Gastroesophageal sphincter (tissue), 4 donors: ENCODE measurements around the gene TKT. TPM values are rescaled to one million over a fixed set of nuclear protein-coding genes. Genes with fewer than 3 reads are reported as not detected.
A peak's percentile ranks its signal among the peaks of the same experiment; 100 is the strongest.

Experiments
- ATAC-seq: fragments of 150-250 bp; one replicate; pipeline ENCODE4 v1.9.1; 2016; ENCODE audit warnings: mild to moderate bottlenecking, moderate library complexity
- H3K27ac ChIP-seq, 4 donors: fragments of 200-600 bp; sonication (generic) in 3 of 4; 1 replicate in 3 of 4; 2 replicates in 1 of 4; pipeline ENCODE4 v1.5.1; 2016 to 2019
- H3K27me3 ChIP-seq: fragments of 200-600 bp; sonication (generic); one replicate; pipeline ENCODE4 v1.5.1; 2019
- H3K36me3 ChIP-seq, 2 donors: fragments of 200-600 bp; sonication (generic); one replicate each; pipeline ENCODE4 v1.5.1; 2019; ENCODE audit warnings: control low read depth in 1 of 2
- H3K4me1 ChIP-seq, 3 donors: fragments of 200-600 bp; sonication (generic); 1 replicate in 2 of 3; 2 replicates in 1 of 3; pipeline ENCODE4 v1.5.1; 2016 to 2019; ENCODE audit warnings: control low read depth in 2 of 3
- H3K4me3 ChIP-seq, 2 donors: fragments of 200-600 bp; sonication (generic); one replicate each; pipeline ENCODE4 v1.5.1; 2019; ENCODE audit warnings: mild to moderate bottlenecking in 1 of 2, moderate library complexity in 1 of 2
- H3K9me3 ChIP-seq, 3 donors: fragments of 200-600 bp; sonication (generic); one replicate each; pipeline ENCODE4 v1.5.1; 2017 to 2019; ENCODE audit warnings: control low read depth in 2 of 3
- EP300 ChIP-seq: sonication (generic); formaldehyde crosslinking; IDR thresholded peaks from one replicate; pipeline ENCODE4 v1.6.1; 2017; ENCODE audit warnings: antibody characterized with exemption, mild to moderate bottlenecking
- POLR2A ChIP-seq, 2 donors: fragments of 450-650 bp; IDR thresholded peaks; one replicate each; pipeline ENCODE4 v1.6.1; 2017; ENCODE audit warnings: antibody characterized with exemption in 2 of 2, mild to moderate bottlenecking in 2 of 2, moderate library complexity in 1 of 2
- POLR2AphosphoS5 ChIP-seq: sonication (generic); formaldehyde crosslinking; IDR thresholded peaks from one replicate; pipeline ENCODE4 v1.6.1; 2017; ENCODE audit warnings: antibody characterized with exemption
- WGBS, 2 donors: methylation state at CpG; one replicate each; pipeline ENCODE4 v1.1.5; 2018; ENCODE audit warnings: low coverage in 1 of 2; 5-methylcytosine and 5-hydroxymethylcytosine counted together
- total RNA-seq, 4 donors: library from RNA; depleted of rRNA; stranded (reverse); fragments of >200 nt; gene quantifications; one replicate each; pipeline ENCODE4 v1.1.0, GENCODE V29; 2016
- TF ChIP-seq, protein P1 (sequence below), 4 experiments: fragments of 200-600 bp in 2 of 4; fragments of 450-650 bp in 2 of 4; sonication (generic) in 1 of 4; IDR thresholded peaks; one replicate each; pipeline ENCODE4 v1.5.1; 2017 to 2019; ENCODE audit warnings: antibody characterized with exemption in 4 of 4, mild to moderate bottlenecking in 2 of 4, moderate library complexity in 2 of 4

TKT gene
- total RNA-seq, 4 donors from 2014 or later = 218 to 386 (median 278) TPM

DNA sequence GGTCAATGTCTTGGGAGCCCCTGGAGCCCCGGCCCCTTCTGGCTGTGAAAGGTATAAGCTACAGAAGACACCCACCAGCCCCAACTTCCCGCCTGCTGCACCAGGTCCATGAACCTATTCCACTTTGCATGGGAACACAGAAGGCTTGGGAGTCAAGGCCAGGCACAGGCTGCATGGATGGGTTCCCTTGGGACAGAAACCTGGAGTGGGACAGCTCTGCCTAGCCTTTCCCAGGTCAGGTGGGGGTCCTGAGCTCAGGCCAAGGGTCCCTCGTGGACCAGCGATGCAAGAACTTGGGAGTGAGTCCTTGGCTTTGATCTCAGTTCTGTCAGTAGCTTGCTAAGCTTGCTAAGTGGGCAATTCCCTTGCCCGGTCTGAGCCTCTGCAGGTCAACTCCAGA lies 25.0 kb downstream of the TKT start:
- no peak overlapping the region for H3K4me3 ChIP-seq
- H3K27me3 ChIP-seq = no peaks in the 10 kb centered on the region
- peaks cover 0 to 100% of the 10 kb centered on the region in 2 donors for H3K36me3 ChIP-seq
- WGBS, 2 donors = 70 to 100% methylated on average over 1 to 2 of the region's 5 CpGs
- no peaks in the 10 kb centered on the region for H3K9me3 ChIP-seq
- TF ChIP-seq, protein P1, sequence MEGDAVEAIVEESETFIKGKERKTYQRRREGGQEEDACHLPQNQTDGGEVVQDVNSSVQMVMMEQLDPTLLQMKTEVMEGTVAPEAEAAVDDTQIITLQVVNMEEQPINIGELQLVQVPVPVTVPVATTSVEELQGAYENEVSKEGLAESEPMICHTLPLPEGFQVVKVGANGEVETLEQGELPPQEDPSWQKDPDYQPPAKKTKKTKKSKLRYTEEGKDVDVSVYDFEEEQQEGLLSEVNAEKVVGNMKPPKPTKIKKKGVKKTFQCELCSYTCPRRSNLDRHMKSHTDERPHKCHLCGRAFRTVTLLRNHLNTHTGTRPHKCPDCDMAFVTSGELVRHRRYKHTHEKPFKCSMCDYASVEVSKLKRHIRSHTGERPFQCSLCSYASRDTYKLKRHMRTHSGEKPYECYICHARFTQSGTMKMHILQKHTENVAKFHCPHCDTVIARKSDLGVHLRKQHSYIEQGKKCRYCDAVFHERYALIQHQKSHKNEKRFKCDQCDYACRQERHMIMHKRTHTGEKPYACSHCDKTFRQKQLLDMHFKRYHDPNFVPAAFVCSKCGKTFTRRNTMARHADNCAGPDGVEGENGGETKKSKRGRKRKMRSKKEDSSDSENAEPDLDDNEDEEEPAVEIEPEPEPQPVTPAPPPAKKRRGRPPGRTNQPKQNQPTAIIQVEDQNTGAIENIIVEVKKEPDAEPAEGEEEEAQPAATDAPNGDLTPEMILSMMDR (IDR thresholded peaks at IDR 0.05) = no peak
- TF ChIP-seq POLR2A (IDR thresholded peaks at IDR 0.05) = no peak
- TF ChIP-seq EP300 = no peak
- TF ChIP-seq POLR2AphosphoS5 = no peak
- H3K27ac ChIP-seq = peak overlapping the region in 1 of 4 donors; percentile 30
- no peak for ATAC-seq
- H3K4me1 ChIP-seq = peaks cover 0 to 8% (median 4%) of the 10 kb centered on the region in 3 donors

DNA sequence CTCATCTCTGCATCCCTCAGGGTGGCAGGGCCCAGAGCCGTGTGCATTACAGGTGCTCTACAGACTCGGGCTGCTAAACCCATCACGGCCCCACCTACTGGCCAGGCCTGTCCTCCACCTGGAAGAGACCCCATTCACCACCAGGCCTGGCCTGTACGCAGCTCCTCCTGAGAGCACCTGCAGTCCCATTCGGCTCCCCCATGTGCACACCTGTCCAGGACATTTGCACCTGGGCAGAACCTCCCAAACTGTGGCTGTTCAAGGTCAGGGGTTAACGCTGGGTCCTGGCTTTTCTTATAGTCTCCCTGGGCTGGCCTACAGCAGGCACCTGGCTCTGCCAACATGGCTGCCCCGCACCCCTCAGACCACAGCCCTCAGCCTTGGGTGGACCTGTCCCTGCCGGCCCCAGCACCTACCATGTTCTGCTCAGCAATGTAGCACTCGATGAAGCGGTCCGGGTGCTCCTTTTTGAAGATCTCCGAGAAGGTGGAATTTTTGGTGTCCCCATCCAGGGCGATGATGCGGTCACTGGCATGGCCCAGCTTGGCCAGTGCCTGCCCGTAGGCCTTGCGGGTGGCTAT lies 25.7 kb downstream of the TKT start:
- H3K4me1 ChIP-seq = peaks cover 0 to under 1% (median 0%) of the 10 kb centered on the region in 3 donors
- 100% methylated on average over 1 to 3 of the region's 16 CpGs for WGBS, 2 donors
- H3K27ac ChIP-seq = no peak overlapping the region
- no peaks in the 10 kb centered on the region for H3K9me3 ChIP-seq
- TF ChIP-seq POLR2AphosphoS5 (no peak), POLR2A (IDR thresholded peaks at IDR 0.05) (no peak), EP300 (no peak)
- TF ChIP-seq, protein P1 (IDR thresholded peaks at IDR 0.05) = no peak
- no peak for ATAC-seq
- H3K27me3 ChIP-seq = no peaks in the 10 kb centered on the region
- H3K4me3 ChIP-seq = no peak overlapping the region
- peaks cover 0 to 100% of the 10 kb centered on the region in 2 donors for H3K36me3 ChIP-seq

DNA sequence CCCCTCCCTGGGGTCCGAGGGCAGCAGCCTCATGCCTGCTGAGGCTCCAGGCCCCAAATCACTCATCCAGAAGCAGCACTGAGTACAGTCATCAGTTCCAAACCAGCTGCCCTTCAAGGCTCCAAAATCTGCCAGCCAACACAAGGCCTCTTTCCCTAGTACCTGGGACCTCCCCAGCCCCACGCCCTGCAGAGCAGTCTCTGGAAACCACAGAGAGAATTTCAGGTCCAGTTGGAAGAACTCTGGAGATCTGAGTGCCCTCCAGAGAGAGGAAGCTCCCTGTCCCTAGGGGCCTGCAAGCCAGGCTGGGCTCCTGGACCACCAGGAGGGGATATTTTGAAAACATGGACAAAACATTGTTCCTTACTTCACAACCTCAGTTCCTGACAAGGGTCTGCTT lies 26.2 kb downstream of the TKT start:
- H3K27ac ChIP-seq = no peak overlapping the region

DNA sequence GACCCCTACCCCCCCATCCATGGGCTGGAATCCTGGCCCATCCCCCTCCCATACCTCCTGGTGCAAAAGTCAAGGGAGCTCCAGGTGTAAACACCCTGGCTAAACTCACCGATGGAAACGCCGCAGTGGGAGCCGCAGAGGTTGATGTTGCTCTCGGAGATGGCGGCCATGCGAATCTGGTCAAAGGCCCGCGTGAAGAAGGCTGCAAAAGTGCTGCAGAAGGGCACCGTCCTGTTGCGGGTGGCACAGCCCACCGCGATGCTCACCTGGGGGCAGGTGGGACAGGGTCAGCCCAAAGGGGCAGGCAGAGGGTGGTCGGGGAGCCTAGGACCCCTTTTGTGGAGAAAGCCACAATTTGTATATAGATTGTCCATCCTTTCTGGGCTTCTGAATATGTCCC lies 26.7 kb downstream of the TKT start:
- Histone ChIP-seq H3K9me3 (no peaks in the 10 kb centered on the region), H3K36me3 (peaks cover 0 to 100% of the 10 kb centered on the region in 2 donors), H3K4me3 (no peak overlapping the region), H3K27me3 (no peaks in the 10 kb centered on the region), H3K27ac (no peak overlapping the region), H3K4me1 (no peaks in the 10 kb centered on the region)
- no peak for ATAC-seq
- TF ChIP-seq POLR2AphosphoS5 = no peak
- TF ChIP-seq EP300 = no peak
- TF ChIP-seq, protein P1 (IDR thresholded peaks at IDR 0.05) = no peak
- TF ChIP-seq POLR2A (IDR thresholded peaks at IDR 0.05) = no peak
- WGBS, 2 donors = 100% methylated on average over 3 of the region's 14 CpGs; no CpG with 5 or more reads in 1 of the 2 donors

More for the DNA sequence above, 26.2 kb downstream of the TKT start:
- peaks cover 0 to 100% of the 10 kb centered on the region in 2 donors for H3K36me3 ChIP-seq
- WGBS, 2 donors = no CpG with 5 or more reads among the region's 2 CpGs
- no peaks in the 10 kb centered on the region for H3K9me3 ChIP-seq
- H3K4me1 ChIP-seq = no peaks in the 10 kb centered on the region
- no peaks in the 10 kb centered on the region for H3K27me3 ChIP-seq
- TF ChIP-seq POLR2A (IDR thresholded peaks at IDR 0.05) = no peak
- no peak for TF ChIP-seq EP300
- TF ChIP-seq, protein P1 (IDR thresholded peaks at IDR 0.05) = no peak
- TF ChIP-seq POLR2AphosphoS5 = no peak
- no peak for ATAC-seq
- H3K4me3 ChIP-seq = no peak overlapping the region
